ENCODE measurements around the gene OTOGL.

- TF ChIP-seq CTCF (IDR thresholded peaks at IDR 0.05) (no peak), POLR2A (IDR thresholded peaks at IDR 0.05) (no peak), POLR2AphosphoS5 (IDR thresholded peaks at IDR 0.05) (no peak)
These were observed 233.5 kb downstream of the OTOGL start for GRCh38 chr12:80332827-80333226.

Measured in suprapubic skin (tissue), 4 donors.